Neuron (in vitro differentiated cells): ENCODE results near the gene SLC1A7.

ENCODE experiments used
- H2AFZ ChIP-seq: one replicate; pipeline ENCODE4 v1.6.1; 2013; ENCODE audit warnings: low read depth, mild to moderate bottlenecking, inconsistent platforms, low read length, moderate library complexity
- H3K27me3 ChIP-seq: one replicate; pipeline ENCODE4 v1.6.1; 2013; ENCODE audit warnings: low read length; ENCODE audit not compliant: insufficient read depth
- H3K36me3 ChIP-seq: one replicate; pipeline ENCODE4 v1.6.1; 2013; ENCODE audit warnings: low read length; ENCODE audit not compliant: insufficient read depth
- H3K4me1 ChIP-seq: one replicate; pipeline ENCODE4 v1.6.1; 2013; ENCODE audit warnings: low read length; ENCODE audit not compliant: insufficient read depth
- H3K4me3 ChIP-seq: 2 replicates; pipeline ENCODE4 v1.5.1; 2013; ENCODE audit warnings: mild to moderate bottlenecking, low read length, moderate library complexity
- H3K9me3 ChIP-seq: one replicate; pipeline ENCODE4 v1.6.1; 2013; ENCODE audit warnings: low read length

Gene SLC1A7

GRCh38 chr1:53047737-53048736 lies 94.4 kb downstream of the SLC1A7 start:
- H3K9me3 ChIP-seq: no peaks in the 10 kb centered on the region
- no peak overlapping the region for H2AFZ ChIP-seq
- no peaks in the 10 kb centered on the region for H3K27me3 ChIP-seq
- H3K4me3 ChIP-seq: no peak overlapping the region
- H3K36me3 ChIP-seq: peaks cover 4% of the 10 kb centered on the region
- H3K4me1 ChIP-seq: peaks cover 30% of the 10 kb centered on the region

DNA sequence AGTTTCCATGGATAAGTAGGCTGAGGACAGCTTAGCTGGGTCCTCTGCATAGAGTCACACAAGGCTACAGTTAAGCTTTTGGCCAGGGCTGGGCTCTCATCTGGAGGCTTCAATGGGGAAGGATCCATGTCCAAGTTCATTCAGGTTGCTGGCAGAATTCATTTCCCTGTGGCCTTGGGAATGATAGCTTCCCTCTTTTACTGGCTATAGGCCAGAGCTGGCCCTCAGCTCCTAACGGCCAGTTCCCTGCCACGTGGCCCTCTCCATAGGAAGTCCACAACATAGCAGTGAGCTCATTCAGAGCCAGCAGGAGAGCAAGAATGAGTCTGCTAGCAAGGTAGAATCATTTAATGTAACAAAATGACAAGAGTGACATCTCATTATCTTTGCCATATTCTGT lies 95.5 kb downstream of the SLC1A7 start:
- Histone ChIP-seq H3K4me1 (peaks cover 30% of the 10 kb centered on the region), H3K27me3 (no peaks in the 10 kb centered on the region), H2AFZ (no peak overlapping the region), H3K36me3 (peaks cover 4% of the 10 kb centered on the region), H3K9me3 (no peaks in the 10 kb centered on the region), H3K4me3 (no peak overlapping the region)

GRCh38 chr1:53044926-53045325 lies 97.5 kb downstream of the SLC1A7 start:
- H3K36me3 ChIP-seq: peaks cover 7% of the 10 kb centered on the region
- H3K27me3 ChIP-seq: no peaks in the 10 kb centered on the region
- H3K4me3 ChIP-seq: no peak overlapping the region
- no peak overlapping the region for H2AFZ ChIP-seq
- H3K9me3 ChIP-seq: no peaks in the 10 kb centered on the region
- peaks cover 28% of the 10 kb centered on the region for H3K4me1 ChIP-seq

- Histone ChIP-seq H3K27me3 (no peaks in the 10 kb centered on the region), H3K9me3 (no peaks in the 10 kb centered on the region), H3K4me1 (peaks cover 16% of the 10 kb centered on the region), H3K36me3 (peaks cover 11% of the 10 kb centered on the region), H2AFZ (no peak overlapping the region), H3K4me3 (no peak overlapping the region)
Measured at GRCh38 chr1:53043271-53043670, 99.2 kb downstream of the SLC1A7 start.

GRCh38 chr1:53038566-53038965 lies 103.9 kb downstream of the SLC1A7 start:
- H3K27me3 ChIP-seq: no peaks in the 10 kb centered on the region
- H3K9me3 ChIP-seq: no peaks in the 10 kb centered on the region
- no peaks in the 10 kb centered on the region for H3K4me1 ChIP-seq
- H3K4me3 ChIP-seq: no peak overlapping the region
- H2AFZ ChIP-seq: no peak overlapping the region
- H3K36me3 ChIP-seq: peaks cover 9% of the 10 kb centered on the region
